ENCODE measurements around the gene GCNT1. TPM values are rescaled to one million over a fixed set of nuclear protein-coding genes. Genes with fewer than 3 reads are reported as not detected.

GCNT1 gene
- total RNA-seq, 1 experiment from 2014 or later: 5.5 TPM

GRCh38 chr9:76534026-76534425 lies 75.0 kb downstream of the GCNT1 start:
- DNase-seq (ENCODE audit: low read depth): no peak

- DNase-seq (ENCODE audit: low read depth): no peak
These were observed 78.2 kb downstream of the GCNT1 start for GRCh38 chr9:76537150-76537646.

GRCh38 chr9:76539180-76539579 lies 80.2 kb downstream of the GCNT1 start:
- DNase-seq (ENCODE audit: low read depth): no peak

- peak; percentile 39 for DNase-seq (ENCODE audit: low read depth)
These were observed 83.4 kb downstream of the GCNT1 start for GRCh38 chr9:76542360-76542759.

- no peak for DNase-seq (ENCODE audit: low read depth)
These were observed 86.2 kb downstream of the GCNT1 start for GRCh38 chr9:76545191-76545590.

GRCh38 chr9:76552181-76552580 lies 93.2 kb downstream of the GCNT1 start:
- DNase-seq (ENCODE audit: low read depth): no peak

GRCh38 chr9:76552751-76553455 lies 93.9 kb downstream of the GCNT1 start:
- no peak for DNase-seq (ENCODE audit: low read depth)

GRCh38 chr9:76553680-76554079 lies 94.7 kb downstream of the GCNT1 start:
- DNase-seq (ENCODE audit: low read depth): no peak

Other genes starting within 250 kb of the GCNT1 start
- 44.1 and 49.9 TPM in 2 replicates for gene RFK, start 64.8 kb upstream of the GCNT1 start, total RNA-seq (2014; rRNA removed; shearing (Covaris generic))

Measured in Daoy (cell line).